HG03520 (cell line): ENCODE data around the gene HPCAL4.

ENCODE experiments used
- ATAC-seq: cut with Tn5 transposase; IDR thresholded peaks from one replicate; pipeline ENCODE4 v1.9.1; 2021; ENCODE audit warnings: mild to moderate bottlenecking, moderate library complexity; ENCODE audit not compliant: unreplicated experiment

HPCAL4 gene

DNA sequence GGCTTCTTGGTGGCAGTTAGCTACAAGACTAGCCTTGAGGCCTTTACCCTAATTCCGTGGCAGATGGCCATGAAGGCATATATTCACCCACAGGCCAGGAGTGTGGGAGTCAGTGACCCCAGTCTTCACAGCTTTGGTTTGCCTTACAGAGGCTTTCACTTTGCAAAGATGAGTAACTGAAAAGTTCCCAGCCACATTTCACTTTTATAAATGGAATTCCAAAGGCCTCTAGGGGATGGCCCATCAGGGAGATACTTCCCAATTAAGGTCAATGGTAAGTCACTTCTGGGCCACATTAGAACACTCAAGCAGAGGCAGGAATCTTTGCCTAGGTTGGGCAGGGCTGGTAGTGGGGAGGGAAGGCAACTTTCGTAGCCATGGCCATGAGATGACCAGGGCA lies 38.7 kb downstream of the HPCAL4 start:
- ATAC-seq: no peak

DNA sequence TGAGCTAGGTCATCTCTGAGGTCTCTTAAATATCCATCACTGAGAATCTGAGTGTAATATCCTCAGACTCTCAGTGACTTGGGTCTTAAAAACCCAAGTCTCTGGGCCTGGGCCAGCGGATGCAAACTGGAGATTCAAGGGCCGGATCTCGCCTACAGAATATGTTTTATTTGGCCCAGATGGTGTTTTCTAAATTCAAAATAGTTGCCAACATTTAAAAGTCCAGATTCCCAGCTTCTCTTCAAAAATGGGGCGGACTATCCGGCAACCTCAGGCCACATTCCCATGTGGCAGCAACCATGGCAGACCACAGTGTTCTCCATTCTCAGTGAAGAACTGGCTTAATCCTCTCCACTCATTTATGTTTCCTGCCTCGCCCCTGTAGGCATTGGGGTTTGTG lies 39.1 kb downstream of the HPCAL4 start:
- ATAC-seq: no peak

DNA sequence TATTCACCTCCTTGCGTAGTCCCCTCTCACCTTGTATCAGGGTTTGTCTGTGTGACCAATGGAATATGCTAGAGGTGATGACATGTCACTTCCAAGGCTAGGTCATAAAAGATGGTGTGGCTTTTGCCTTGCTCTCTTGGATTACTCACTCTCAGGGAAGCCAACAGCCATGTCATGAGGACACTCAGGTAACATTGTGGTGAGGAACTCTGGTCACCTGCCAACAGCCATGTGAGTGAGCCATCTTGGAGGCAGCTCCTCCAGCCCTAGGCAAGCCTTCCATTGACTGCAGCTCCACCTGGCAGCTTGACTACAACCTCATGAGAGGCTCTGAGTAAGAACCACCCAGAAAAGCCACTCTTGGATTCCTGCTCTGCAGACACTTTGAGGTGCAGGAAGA lies 40.8 kb downstream of the HPCAL4 start:
- ATAC-seq: no peak

DNA sequence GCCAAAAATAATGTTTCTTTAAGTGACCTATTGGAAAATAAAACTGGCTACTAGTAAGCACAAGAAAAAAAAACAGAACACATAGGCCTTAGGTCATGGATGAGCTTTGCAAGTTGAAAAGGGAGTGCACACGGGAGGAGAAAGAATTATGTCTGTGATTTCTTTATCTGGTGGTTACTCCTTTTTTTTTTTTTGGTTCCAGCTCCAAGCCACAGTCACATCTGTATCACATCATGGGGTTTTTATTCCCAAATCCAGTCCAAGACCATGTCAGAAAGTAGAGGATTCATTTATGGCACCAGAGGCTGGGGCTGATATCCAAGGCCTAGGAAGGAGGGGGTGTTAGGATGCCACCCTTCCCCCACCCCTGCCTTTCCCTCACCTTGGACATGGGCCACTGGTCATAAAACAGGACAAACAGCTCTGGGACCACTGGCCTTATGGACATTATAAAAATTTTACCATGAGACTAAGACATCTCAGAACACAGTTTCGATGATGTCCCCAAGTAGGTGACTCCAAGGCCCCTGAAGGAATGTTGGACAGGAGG lies 41.5 kb downstream of the HPCAL4 start:
- no peak for ATAC-seq

DNA sequence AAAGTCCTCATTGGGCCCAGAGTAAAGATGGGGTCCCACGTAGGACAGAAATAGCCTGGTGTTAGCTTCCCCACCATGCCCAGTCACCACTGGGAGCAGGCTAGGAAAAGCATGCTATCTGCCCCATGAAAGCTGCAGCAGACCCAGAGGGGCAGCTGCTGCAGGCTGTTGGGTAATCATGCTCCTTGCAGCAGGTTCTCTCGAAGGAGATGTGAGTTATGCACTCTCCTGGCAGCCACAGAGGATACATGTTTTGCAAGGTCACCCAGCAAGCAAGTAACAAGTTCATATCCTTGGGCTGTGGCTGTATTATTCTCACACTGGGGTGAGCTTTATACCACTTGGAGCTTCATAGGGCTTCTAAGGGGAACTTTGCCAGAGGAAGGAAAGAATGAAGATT lies 42.7 kb downstream of the HPCAL4 start:
- no peak for ATAC-seq

DNA sequence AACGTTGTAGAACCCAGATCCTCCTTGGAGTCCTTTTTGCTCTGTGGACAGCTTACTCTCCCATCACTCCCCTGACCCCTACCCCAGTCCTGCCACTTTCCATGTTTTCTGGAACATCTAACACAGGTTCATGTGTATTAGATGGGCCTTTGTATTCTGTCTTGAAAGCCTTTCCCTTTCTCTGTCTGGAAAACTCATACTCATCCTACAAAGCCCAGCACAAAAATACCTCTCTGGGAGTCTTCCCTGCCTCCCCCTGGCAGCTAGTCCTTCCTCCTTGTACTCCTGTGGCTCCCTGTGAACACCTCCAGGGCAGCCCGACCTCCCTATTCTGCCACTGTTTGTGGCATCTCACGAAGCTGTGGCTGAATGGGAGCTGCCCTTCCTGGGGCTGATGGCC lies 44.0 kb downstream of the HPCAL4 start:
- no peak for ATAC-seq

DNA sequence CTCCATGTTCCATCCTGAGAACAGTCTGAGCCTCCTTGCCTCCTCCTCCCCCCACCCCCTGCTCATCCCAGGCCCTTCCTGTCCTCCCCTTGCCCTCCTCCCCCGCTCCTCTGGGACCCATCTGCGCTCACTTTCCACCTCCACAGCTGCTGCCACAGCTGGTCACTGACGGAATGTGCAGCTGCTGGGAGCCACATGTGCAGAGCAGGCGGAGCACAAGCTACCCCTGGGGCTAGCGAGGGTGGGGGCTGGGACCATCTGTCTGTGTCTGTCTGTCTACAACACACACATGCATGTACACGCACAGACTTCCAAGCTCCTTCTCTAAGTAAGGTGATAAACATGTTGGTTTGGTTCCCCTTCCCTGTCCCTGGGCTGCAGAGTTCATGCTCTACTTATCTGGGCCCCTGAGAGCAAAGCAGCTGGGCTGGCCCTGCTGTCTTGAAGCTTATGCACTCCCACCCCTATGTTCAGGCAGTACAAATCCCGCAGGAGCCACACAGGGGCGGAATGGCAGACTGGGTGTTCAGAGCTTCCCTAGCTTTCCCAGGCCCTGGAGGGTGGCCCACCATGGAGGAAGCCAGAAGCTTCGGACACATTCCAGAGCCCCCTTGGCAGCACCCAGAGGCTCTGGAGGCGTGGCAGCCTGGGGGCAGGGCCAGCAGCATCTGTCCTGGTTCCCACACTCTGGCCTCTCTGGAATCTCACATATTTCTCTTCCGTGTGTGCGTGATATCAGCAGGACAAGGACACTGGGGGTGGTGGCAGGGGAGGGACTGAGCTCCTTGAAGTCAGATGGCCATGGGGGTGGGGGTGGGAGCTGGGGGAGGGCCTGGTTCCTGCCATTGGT lies 44.8 kb downstream of the HPCAL4 start:
- ATAC-seq: no peak

DNA sequence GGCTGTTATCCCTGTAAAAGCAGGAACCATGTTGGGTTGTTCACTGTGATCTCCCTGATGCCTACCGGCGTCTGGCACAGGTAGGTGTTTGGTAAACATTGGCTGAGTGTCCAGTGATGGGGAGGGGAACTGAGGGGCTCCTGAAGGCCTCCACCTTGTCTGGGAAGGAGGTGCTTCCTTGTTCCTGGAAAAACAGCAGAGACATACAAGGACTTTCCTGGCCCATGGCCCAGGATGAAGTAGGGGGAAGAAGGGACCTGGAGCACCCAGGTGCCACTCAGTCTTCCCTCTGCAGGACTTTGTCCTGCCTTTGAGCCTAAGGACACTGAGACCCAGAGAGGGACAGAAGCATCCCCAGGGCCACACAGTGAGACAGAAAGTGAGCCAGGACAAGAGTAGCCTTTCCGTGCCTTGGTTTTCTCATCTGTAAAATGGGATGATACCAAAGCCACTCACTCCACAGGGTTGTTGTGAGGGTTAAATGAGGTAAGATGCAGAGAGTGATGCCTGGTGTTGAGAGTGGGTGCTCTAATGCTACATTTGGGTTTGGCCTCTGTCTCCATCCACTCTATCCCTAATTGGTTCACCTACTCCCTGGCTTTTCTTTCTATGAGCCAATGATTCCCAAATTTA lies 45.7 kb downstream of the HPCAL4 start:
- ATAC-seq: no peak

DNA sequence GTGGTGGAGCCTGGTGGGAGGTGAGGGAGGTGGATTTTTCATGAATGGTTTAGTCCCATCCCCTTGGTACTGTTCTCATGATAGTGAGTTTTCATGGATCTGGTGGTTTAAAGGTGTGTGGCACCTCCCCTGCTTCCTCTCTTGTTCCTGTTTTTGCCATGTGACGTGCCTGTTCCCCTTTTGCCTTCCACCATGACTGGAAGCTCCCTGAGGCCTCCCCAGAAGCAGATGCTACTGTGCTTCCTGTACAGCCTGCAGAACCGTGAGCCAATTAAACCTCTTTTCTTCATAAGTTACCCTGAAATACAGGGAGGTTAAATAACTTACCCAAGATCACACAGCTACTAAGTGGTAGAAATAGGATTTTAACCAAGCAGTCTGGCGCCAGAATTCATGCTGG lies 47.5 kb downstream of the HPCAL4 start:
- ATAC-seq: no peak

DNA sequence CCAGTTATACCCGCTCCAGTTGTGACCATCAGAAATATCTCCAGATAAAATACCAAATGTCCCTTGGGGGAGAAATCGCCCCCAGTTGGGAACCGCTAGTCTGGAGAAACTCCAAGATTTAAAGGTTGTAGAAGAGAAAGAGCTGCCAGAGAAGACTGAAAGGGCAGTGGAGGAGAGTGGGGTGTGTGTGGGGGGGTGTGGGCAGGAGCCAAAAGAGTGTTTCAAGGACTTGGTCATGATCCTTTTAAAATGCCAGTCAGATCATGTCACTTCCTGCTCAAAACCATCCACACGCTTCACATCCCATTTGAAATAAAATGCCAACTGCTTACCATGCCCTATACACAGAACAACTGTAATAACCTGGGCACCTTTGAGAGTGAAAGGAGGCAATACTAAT lies 48.4 kb downstream of the HPCAL4 start:
- ATAC-seq: no peak

DNA sequence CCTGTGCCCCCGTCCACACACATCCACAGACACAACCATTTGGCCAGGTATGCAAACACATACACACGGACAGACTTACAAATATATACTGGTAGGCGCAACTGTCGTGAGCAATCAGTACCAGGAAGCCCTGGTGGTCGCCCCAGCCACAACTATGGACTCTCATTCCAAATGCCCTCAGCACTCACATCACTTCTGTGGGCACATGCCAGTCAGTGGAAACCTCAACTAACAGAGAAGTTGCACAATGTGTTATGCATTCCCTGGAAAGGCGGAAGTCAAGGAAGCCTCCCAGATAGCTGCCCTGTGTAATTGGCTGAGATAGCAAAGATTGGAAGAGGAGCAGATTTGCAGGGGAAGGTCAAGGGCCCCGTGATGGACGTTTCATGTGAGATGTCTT lies 50.4 kb downstream of the HPCAL4 start:
- no peak for ATAC-seq

DNA sequence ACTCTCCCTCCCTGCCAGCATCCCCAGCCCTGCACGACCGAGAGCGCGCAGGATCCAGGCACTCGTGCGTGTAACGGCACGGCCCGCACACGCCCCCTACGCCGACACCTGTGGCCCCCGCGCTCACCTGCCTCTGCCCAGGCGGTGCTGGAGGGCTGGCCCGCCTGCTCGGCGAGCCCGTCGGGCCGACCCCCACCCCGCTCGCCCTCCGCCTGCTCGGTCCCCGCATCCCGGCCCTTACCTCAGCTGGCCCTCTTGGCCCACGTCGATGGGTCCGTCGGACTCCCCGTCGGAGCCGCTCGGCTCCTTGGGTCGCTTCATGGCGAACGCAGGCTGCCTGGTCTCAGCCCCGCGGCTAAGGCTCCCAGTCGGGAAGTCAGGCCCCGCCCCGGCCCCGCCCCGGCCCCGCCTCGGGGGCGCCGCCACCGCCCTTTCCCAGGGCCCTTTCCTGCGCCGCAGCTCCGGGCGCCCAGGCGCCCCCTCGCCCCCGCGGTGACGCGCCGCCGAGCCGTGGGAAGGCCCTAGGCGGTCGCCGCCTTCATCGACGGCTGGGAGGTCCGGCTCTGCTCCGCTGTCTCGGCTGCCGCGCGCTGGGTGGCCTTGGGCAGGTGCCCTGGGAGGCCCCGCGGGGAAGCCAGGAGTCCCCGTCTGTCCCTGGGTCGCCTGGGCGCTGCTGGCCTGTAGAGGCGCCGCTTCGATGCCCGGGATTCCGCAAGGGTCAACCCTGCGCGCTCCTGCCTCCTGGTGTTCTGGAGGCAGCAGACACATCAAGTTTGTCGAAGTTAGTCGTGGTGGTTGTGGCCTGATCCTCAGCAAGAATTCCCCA lies 51.7 kb downstream of the HPCAL4 start, which contains the start of gene HEYL:
HEYL (minus strand) TSS at position 339 of the 826 bp plus-strand sequence; CDS start at position 321, 18 bp downstream.
- no peak for ATAC-seq

DNA sequence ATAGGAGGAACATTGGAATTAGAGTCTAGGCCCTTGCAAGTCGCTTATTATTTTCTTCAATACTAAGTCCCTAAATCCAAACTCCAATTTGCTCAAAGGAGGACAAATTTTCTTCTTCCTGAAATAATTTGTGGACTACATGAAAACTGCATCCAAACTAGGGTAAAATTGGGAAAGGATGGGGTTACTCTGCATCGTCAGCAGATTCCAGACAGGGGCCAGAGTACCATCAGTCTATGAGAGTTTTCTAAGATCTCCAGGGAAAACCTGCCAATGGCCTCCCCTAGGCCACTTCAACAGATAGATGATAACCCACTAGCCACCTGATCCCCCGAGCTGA lies 52.3 kb downstream of the HPCAL4 start:
- no peak for ATAC-seq

DNA sequence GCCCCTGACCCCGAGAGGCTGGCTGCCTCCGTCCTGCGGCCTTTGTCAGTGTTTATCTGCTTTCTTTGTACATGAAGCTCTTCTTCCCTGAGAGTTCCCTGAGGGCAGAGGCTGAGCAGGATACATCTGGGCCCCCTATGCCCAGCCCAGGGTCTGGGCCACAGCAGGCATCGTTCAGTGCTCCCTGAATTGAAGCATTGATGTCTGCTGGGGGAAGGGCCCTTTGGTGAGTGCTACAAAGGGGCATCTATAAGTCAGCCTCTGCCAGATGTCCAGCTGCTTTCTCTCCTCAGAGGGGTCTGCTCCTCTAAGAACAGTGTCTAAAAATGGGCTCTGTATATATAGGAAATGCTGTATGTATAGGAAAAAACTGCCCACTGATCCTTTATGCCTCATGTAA lies 53.9 kb downstream of the HPCAL4 start:
- ATAC-seq: no peak

DNA sequence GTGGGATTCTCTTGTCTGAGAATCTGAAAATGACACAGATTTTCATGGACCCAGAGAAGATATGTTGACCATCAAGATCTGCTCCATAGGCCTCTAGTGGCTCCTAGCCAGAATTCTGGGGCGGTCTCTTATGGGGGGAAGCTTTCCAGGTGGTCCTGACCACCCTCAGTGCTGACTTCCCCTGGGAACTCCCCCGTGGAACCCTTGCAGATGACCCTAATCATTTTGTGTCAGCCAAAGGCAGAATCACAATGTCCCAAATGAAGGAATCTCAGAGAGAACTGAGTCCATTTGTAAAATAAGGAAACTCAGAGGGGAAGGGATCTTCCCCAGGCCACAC lies 55.4 kb downstream of the HPCAL4 start:
- no peak for ATAC-seq

DNA sequence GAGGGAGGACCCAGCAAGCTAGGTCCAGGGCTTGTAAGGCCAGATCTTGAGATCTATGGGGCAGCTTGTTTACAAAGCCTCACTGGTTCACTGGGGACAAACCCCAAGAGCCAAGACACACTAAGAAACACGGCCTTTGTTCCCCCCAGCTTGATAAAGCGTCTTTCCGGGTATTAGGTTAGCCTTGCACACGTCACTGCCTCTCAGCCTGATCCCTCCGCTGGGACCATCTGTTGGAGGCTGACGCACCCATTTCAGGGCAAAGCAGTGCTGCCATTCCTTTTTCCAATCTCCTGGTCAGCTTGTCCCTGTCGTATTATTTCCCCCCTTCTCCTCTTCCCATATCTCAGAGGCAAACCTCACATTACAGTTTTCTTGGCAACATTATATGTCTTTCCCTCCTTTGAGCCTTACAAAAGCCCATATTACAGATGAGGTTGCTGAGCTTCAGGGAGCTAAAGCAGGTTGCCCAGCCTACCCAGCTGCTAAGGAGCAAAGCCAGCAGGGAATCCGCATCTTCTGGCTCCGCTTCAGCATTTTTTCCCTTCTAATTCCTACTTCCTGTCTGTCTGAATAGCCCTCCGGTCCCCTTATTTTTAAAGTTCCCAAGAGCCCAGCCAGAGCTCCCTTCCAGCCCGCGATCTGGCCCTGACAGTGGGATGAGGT lies 55.9 kb downstream of the HPCAL4 start:
- ATAC-seq: no peak

DNA sequence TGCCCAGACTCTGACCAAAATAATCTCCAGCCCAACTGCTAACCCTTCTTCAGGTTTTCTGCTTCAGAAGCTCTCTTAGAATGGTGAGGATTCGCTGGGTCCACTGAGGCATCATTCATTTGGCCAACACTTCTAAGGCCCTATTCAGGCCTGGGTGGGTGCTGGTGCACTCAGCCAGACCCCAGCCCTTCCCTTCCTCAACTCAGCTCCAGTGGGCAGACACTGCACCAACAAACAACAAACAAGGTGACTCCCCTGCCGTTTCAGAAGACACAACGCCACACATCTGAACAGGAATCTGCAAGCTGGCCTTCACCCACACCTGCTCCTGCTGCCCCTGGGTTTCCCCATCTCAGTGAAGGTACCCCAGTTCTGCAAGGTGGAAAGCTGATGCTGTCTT lies 57.8 kb downstream of the HPCAL4 start:
- no peak for ATAC-seq

DNA sequence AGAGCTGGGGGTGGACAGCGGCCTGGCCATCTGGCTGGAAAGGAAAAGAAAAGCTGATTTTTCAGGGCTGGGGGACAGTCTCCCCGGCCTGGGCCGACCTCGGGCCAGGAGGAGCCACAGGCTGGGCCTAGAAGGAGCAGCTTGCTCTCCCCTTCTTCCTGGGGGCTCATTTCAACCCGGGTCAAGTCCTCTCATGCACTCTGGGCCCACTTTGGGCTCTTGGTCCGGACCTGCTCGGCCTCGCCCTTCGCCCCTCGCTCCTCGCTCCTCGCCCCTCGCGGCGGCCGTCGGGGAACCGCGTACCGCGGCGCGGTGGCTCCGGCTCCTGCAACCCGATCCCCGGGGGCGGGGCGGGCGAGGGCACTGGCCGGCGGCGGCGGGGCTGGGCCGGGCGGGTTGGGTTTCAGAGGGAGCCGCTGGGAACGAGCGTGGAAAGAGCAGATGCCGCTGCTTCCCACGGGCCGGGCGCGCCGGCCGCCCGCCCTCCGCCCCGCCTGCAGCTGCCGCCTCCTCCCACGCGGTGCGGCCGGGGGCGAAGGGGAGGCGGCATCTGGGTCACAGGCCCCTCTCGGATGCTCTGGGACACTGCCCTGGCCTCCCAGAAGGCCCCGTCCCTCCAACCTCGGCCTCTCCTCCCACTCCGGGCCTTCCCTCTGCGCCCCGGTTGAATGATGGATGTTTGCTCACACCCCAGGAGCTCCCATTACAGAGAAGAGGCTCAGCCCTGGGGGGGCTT lies 58.4 kb downstream of the HPCAL4 start:
- ATAC-seq: no peak

DNA sequence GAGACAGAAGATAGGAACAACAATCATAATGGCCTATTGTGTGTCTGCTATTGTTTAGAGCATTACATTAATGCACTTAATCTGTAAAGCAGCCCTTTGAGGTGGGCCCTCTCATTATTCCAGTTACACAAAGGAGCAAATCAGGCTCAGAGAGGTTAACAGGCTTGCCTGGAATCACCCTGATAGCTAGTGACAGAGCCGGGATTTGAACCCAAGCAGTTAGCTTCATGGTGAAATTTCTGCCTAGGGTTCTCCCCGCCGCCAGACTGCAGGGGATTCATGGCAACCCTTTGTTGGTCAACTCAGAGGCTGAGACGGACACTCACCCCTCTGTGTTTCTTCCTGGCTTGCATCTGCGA lies 58.9 kb downstream of the HPCAL4 start:
- ATAC-seq: no peak
